ENCODE data around the gene PAK1IP1. TPM values are rescaled to one million over a fixed set of nuclear protein-coding genes. Genes with fewer than 3 reads are reported as not detected.
A peak's percentile ranks its signal among the peaks of the same experiment; 100 is the strongest.

PAK1IP1 gene
- total and polyA plus RNA-seq, 5 donors from 2014 or later: 6.0 to 14.4 (median 13.7) TPM

GRCh38 chr6:10685092-10685915 lies 9.5 kb upstream of the PAK1IP1 start:
- ATAC-seq (ENCODE audit: low read depth in 2 of 2): no peak
- H3K36me3 ChIP-seq (ENCODE audit: control insufficient read depth, insufficient read depth, low read length): no peaks in the 10 kb centered on the region
- Mint-ChIP-seq H3K4me3 (peak overlapping the region in 1 of 4 donors; percentile 29), H3K4me1 (peaks cover 1 to 17% (median 13%) of the 10 kb centered on the region in 4 donors), H3K27ac (peak overlapping the region in 1 of 3 donors; percentile 18), H3K9me3 (no peaks in the 10 kb centered on the region), H3K27me3 (peaks cover 9% of the 10 kb centered on the region), H3K36me3 (no peaks in the 10 kb centered on the region)
- H3K4me1 ChIP-seq (ENCODE audit: control insufficient read depth, insufficient read depth, low read length, poor library complexity, severe bottlenecking): peaks cover 8% of the 10 kb centered on the region
- no peak overlapping the region for H3K4me3 ChIP-seq (ENCODE audit: low read depth, low read length)
- no peaks in the 10 kb centered on the region for H3K9me3 ChIP-seq (ENCODE audit: control insufficient read depth in 2 of 2, low read length in 2 of 2)
- no peak overlapping the region for H3K27ac ChIP-seq (ENCODE audit: insufficient read depth, low read length, poor library complexity, severe bottlenecking)
- no peak for DNase-seq
- no peaks in the 10 kb centered on the region for H3K27me3 ChIP-seq (ENCODE audit: control insufficient read depth, insufficient read depth, low read length)

- H3K9me3 Mint-ChIP-seq: no peaks in the 10 kb centered on the region
- H3K27me3 Mint-ChIP-seq: peaks cover 9% of the 10 kb centered on the region
- DNase-seq: no peak
- no peaks in the 10 kb centered on the region for H3K9me3 ChIP-seq (ENCODE audit: control insufficient read depth in 2 of 2, low read length in 2 of 2)
- H3K4me1 Mint-ChIP-seq: peaks cover 1 to 17% (median 13%) of the 10 kb centered on the region in 4 donors
- H3K27ac ChIP-seq (ENCODE audit: insufficient read depth, low read length, poor library complexity, severe bottlenecking): no peak overlapping the region
- H3K27ac Mint-ChIP-seq: no peak overlapping the region
- no peak overlapping the region for H3K4me3 ChIP-seq (ENCODE audit: low read depth, low read length)
- H3K36me3 ChIP-seq (ENCODE audit: control insufficient read depth, insufficient read depth, low read length): no peaks in the 10 kb centered on the region
- no peaks in the 10 kb centered on the region for H3K27me3 ChIP-seq (ENCODE audit: control insufficient read depth, insufficient read depth, low read length)
- no peaks in the 10 kb centered on the region for H3K36me3 Mint-ChIP-seq
- H3K4me1 ChIP-seq (ENCODE audit: control insufficient read depth, insufficient read depth, low read length, poor library complexity, severe bottlenecking): peaks cover 8% of the 10 kb centered on the region
- peak overlapping the region in 1 of 4 donors; percentile 58 for H3K4me3 Mint-ChIP-seq
- no peak for ATAC-seq (ENCODE audit: low read depth in 2 of 2)
Measured at GRCh38 chr6:10686901-10687300, 7.9 kb upstream of the PAK1IP1 start.

DNA sequence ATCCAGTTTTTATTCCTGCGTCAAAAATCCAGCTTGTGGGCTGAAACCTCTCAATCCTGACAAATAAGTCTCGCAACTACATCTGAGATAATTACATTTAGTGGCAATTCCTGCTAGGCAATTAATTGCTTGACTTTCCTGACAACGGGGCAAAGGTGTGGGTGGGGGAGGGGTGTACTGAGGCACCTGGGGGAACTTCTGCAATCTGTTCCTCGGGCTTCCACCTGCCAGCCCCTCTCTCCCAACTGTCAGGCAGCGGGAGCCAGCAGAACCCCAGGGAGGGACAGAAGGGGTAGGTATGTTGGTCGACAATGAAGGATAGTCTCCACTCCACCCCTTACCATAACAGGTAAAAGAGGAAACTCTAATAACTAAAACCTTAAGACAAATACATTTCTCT lies 7.2 kb upstream of the PAK1IP1 start:
- no peak overlapping the region for H3K4me3 Mint-ChIP-seq
- no peaks in the 10 kb centered on the region for H3K36me3 Mint-ChIP-seq
- no peak for DNase-seq
- H3K4me1 Mint-ChIP-seq: peaks cover under 1 to 20% (median 12%) of the 10 kb centered on the region in 4 donors
- H3K27ac ChIP-seq (ENCODE audit: insufficient read depth, low read length, poor library complexity, severe bottlenecking): no peak overlapping the region
- H3K27me3 ChIP-seq (ENCODE audit: control insufficient read depth, insufficient read depth, low read length): no peaks in the 10 kb centered on the region
- H3K4me3 ChIP-seq (ENCODE audit: low read depth, low read length): no peak overlapping the region
- H3K9me3 ChIP-seq (ENCODE audit: control insufficient read depth in 2 of 2, low read length in 2 of 2): no peaks in the 10 kb centered on the region
- H3K9me3 Mint-ChIP-seq: no peaks in the 10 kb centered on the region
- H3K4me1 ChIP-seq (ENCODE audit: control insufficient read depth, insufficient read depth, low read length, poor library complexity, severe bottlenecking): peaks cover 8% of the 10 kb centered on the region
- H3K27me3 Mint-ChIP-seq: peaks cover 9% of the 10 kb centered on the region
- H3K36me3 ChIP-seq (ENCODE audit: control insufficient read depth, insufficient read depth, low read length): no peaks in the 10 kb centered on the region
- ATAC-seq (ENCODE audit: low read depth in 2 of 2): no peak
- H3K27ac Mint-ChIP-seq: no peak overlapping the region

- DNase-seq (no peak), ATAC-seq (ENCODE audit: low read depth in 2 of 2) (no peak)
- H3K36me3 ChIP-seq (ENCODE audit: control insufficient read depth, insufficient read depth, low read length): no peaks in the 10 kb centered on the region
- peak overlapping the region in 3 of 4 donors; percentile 24 to 64 (median 60) for H3K4me3 Mint-ChIP-seq
- H3K4me1 Mint-ChIP-seq: peaks cover 13 to 32% (median 24%) of the 10 kb centered on the region in 4 donors
- H3K9me3 Mint-ChIP-seq: peaks cover 0 to 5% (median 0%) of the 10 kb centered on the region in 7 donors
- H3K36me3 Mint-ChIP-seq: peaks cover 5% of the 10 kb centered on the region
- H3K27ac ChIP-seq (ENCODE audit: insufficient read depth, low read length, poor library complexity, severe bottlenecking): no peak overlapping the region
- no peaks in the 10 kb centered on the region for H3K9me3 ChIP-seq (ENCODE audit: control insufficient read depth in 2 of 2, low read length in 2 of 2)
- peaks cover 12% of the 10 kb centered on the region for H3K27me3 Mint-ChIP-seq
- no peaks in the 10 kb centered on the region for H3K27me3 ChIP-seq (ENCODE audit: control insufficient read depth, insufficient read depth, low read length)
- H3K4me3 ChIP-seq (ENCODE audit: low read depth, low read length): no peak overlapping the region
- H3K4me1 ChIP-seq (ENCODE audit: control insufficient read depth, insufficient read depth, low read length, poor library complexity, severe bottlenecking): peaks cover 20% of the 10 kb centered on the region
- H3K27ac Mint-ChIP-seq: no peak overlapping the region
Measured at GRCh38 chr6:10690651-10691445, 3.9 kb upstream of the PAK1IP1 start.

DNA sequence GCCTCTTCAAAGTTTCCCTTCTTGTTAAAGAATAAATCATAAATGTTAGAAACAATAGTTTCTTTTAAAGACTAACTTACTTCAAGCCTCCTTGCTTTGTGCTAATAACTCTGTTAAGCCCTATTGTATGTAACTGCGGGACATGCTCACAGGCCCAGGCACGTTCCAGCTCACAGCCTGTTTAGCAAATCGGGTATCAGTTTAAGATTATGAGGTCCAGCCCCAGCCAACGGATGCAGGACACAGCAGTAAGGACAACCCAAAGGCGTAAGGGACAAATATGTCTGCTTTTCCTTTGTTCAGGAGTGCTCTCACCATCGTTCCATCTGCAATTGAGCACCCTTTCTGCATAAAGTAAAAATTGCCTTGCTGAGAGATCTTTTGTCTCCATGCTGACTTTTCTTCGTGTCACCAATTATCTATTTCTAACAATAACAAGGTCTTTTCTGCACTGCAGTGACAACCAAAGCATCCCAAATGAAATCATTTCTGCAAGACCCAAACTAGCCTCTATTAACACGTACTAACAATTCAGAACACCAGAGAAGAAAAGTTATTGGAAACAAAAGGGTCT lies 1.7 kb upstream of the PAK1IP1 start:
- Mint-ChIP-seq H3K9me3 (peaks cover 0 to 5% (median 0%) of the 10 kb centered on the region in 7 donors), H3K27me3 (peaks cover 10% of the 10 kb centered on the region), H3K27ac (peak overlapping the region; percentile 78 to 100 (median 89)), H3K4me3 (peak overlapping the region; percentile 89 to 99 (median 98)), H3K36me3 (peaks cover 8% of the 10 kb centered on the region), H3K4me1 (peaks cover 17 to 47% (median 32%) of the 10 kb centered on the region in 4 donors)
- H3K4me1 ChIP-seq (ENCODE audit: control insufficient read depth, insufficient read depth, low read length, poor library complexity, severe bottlenecking): peaks cover 27% of the 10 kb centered on the region
- DNase-seq (no peak), ATAC-seq (ENCODE audit: low read depth in 2 of 2) (no peak)
- H3K9me3 ChIP-seq (ENCODE audit: control insufficient read depth in 2 of 2, low read length in 2 of 2): no peaks in the 10 kb centered on the region
- no peaks in the 10 kb centered on the region for H3K27me3 ChIP-seq (ENCODE audit: control insufficient read depth, insufficient read depth, low read length)
- peaks cover 5% of the 10 kb centered on the region for H3K36me3 ChIP-seq (ENCODE audit: control insufficient read depth, insufficient read depth, low read length)
- peak overlapping the region; percentile 99 for H3K4me3 ChIP-seq (ENCODE audit: low read depth, low read length)
- H3K27ac ChIP-seq (ENCODE audit: insufficient read depth, low read length, poor library complexity, severe bottlenecking): no peak overlapping the region

- Histone ChIP-seq H3K4me1 (ENCODE audit: control insufficient read depth, insufficient read depth, low read length, poor library complexity, severe bottlenecking) (peaks cover 27% of the 10 kb centered on the region), H3K27ac (ENCODE audit: insufficient read depth, low read length, poor library complexity, severe bottlenecking) (peak overlapping the region; percentile 97), H3K4me3 (ENCODE audit: low read depth, low read length) (peak overlapping the region; percentile 99), H3K27me3 (ENCODE audit: control insufficient read depth, insufficient read depth, low read length) (no peaks in the 10 kb centered on the region), H3K9me3 (ENCODE audit: control insufficient read depth in 2 of 2, low read length in 2 of 2) (no peaks in the 10 kb centered on the region), H3K36me3 (ENCODE audit: control insufficient read depth, insufficient read depth, low read length) (peaks cover 16% of the 10 kb centered on the region)
- peaks cover 10% of the 10 kb centered on the region for H3K27me3 Mint-ChIP-seq
- H3K4me3 Mint-ChIP-seq: peak overlapping the region; percentile 97 to 99 (median 98)
- DNase-seq (no peak), ATAC-seq (ENCODE audit: low read depth in 2 of 2) (no peak)
- peak overlapping the region; percentile 100 for H3K27ac Mint-ChIP-seq
- peaks cover 23% of the 10 kb centered on the region for H3K36me3 Mint-ChIP-seq
- H3K4me1 Mint-ChIP-seq: peaks cover 17 to 50% (median 35%) of the 10 kb centered on the region in 4 donors
- peaks cover 0 to 5% (median 0%) of the 10 kb centered on the region in 7 donors for H3K9me3 Mint-ChIP-seq
Measured at GRCh38 chr6:10695086-10695657, 400 bp downstream of the PAK1IP1 start.

DNA sequence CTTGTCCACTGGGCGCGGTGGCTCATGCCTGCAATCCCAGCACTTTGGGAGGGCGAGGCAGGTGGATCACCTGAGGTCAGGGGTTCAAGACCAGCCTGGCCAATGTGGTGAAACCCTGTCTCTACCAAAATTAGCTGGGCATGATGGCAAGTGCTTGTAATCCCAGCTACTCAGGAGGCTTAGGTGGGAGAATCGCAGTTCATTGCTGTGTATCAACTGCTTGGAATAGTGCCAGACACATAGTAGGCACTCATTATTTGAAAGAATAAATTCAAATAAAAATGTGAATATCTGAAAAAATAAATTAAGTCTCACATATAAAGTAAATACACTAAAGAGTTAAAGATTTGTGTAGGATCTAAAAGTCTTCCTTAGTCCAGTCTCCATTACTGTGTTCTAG lies 1.9 kb downstream of the PAK1IP1 start:
- peaks cover 17 to 57% (median 40%) of the 10 kb centered on the region in 4 donors for H3K4me1 Mint-ChIP-seq
- H3K4me3 Mint-ChIP-seq: peak overlapping the region; percentile 13 to 97 (median 29)
- no peak for ATAC-seq (ENCODE audit: low read depth in 2 of 2)

More for the DNA sequence above, 1.9 kb downstream of the PAK1IP1 start:
- Histone ChIP-seq H3K9me3 (ENCODE audit: control insufficient read depth in 2 of 2, low read length in 2 of 2) (no peaks in the 10 kb centered on the region), H3K4me1 (ENCODE audit: control insufficient read depth, insufficient read depth, low read length, poor library complexity, severe bottlenecking) (peaks cover 27% of the 10 kb centered on the region), H3K27me3 (ENCODE audit: control insufficient read depth, insufficient read depth, low read length) (no peaks in the 10 kb centered on the region), H3K27ac (ENCODE audit: insufficient read depth, low read length, poor library complexity, severe bottlenecking) (no peak overlapping the region), H3K4me3 (ENCODE audit: low read depth, low read length) (no peak overlapping the region), H3K36me3 (ENCODE audit: control insufficient read depth, insufficient read depth, low read length) (peaks cover 17% of the 10 kb centered on the region)
- Mint-ChIP-seq H3K9me3 (peaks cover 0 to 5% (median 0%) of the 10 kb centered on the region in 7 donors), H3K27ac (peak overlapping the region in 1 of 3 donors; percentile 100), H3K36me3 (peaks cover 30% of the 10 kb centered on the region), H3K27me3 (peaks cover 10% of the 10 kb centered on the region)
- no peak for DNase-seq
